Esophagus squamous epithelium (tissue), 5 donors: Measurements from ENCODE around the gene LYRM7. TPM values are rescaled to one million over a fixed set of nuclear protein-coding genes. Genes with fewer than 3 reads are reported as not detected.

ENCODE experiments used
- DNase-seq: peaks from one replicate; lab custom pipeline; 2025; lab: John Stamatoyannopoulos, UW
- H3K27ac ChIP-seq, 4 donors: fragments of 200-600 bp; sonication (generic); one replicate each; pipeline ENCODE4 v1.5.1; 2016 to 2019; ENCODE audit warnings: mild to moderate bottlenecking in 1 of 4
- H3K27me3 ChIP-seq, 4 donors: fragments of 200-600 bp; sonication (generic); 1 replicate in 3 of 4; 2 replicates in 1 of 4; pipeline versions ENCODE4 v1.5.1 to v1.6.0; 2017 to 2021; ENCODE audit warnings: antibody characterized with exemption in 1 of 4
- H3K36me3 ChIP-seq, 3 donors: fragments of 200-600 bp; sonication (generic); one replicate each; pipeline ENCODE4 v1.5.1; 2016 to 2019
- H3K4me1 ChIP-seq, 3 donors: fragments of 200-600 bp; sonication (generic); one replicate each; pipeline ENCODE4 v1.5.1; 2017 to 2019
- H3K4me3 ChIP-seq, 4 donors: fragments of 200-600 bp; sonication (generic); 1 replicate in 3 of 4; 2 replicates in 1 of 4; pipeline ENCODE4 v1.5.1; 2016 to 2019; ENCODE audit warnings: mild to moderate bottlenecking in 2 of 4, moderate library complexity in 1 of 4
- H3K9me3 ChIP-seq, 3 donors: fragments of 200-600 bp; sonication (generic); one replicate each; pipeline ENCODE4 v1.5.1; 2016 to 2019
- POLR2A ChIP-seq, 4 donors: fragments of 450-650 bp; IDR thresholded peaks; one replicate each; pipeline ENCODE4 v1.6.1; 2017; ENCODE audit warnings: antibody characterized with exemption in 4 of 4, mild to moderate bottlenecking in 4 of 4, moderate library complexity in 3 of 4
- WGBS, 2 donors: methylation state at CpG; one replicate each; pipeline ENCODE4 v1.1.5; 2018; 5-methylcytosine and 5-hydroxymethylcytosine counted together
- intact Hi-C: fragments of 100-400 bp; cut with DNase I; formaldehyde crosslinking; loops from one replicate; pipeline ENCODE4 v1.15.0; 2022
- total RNA-seq, 4 donors: library from RNA; depleted of rRNA; stranded (reverse); fragments of >200 nt; gene quantifications; one replicate each; pipeline ENCODE4 v1.1.0, GENCODE V29; 2016
- TF ChIP-seq, protein P1 (sequence below), 6 experiments: fragments of 450-650 bp in 4 of 6; fragments of 200-600 bp in 2 of 6; sonication (generic) in 2 of 6; IDR thresholded peaks; one replicate each; pipeline ENCODE4 v1.5.1; 2016 to 2019; ENCODE audit warnings: antibody characterized with exemption in 6 of 6, mild to moderate bottlenecking in 4 of 6, moderate library complexity in 4 of 6
- donor health status: DM: yes; HTN: yes; CAD: no.

The LYRM7 gene
- total RNA-seq, 4 donors from 2014 or later, result 4.1 to 9.3 (median 6.4) TPM

DNA sequence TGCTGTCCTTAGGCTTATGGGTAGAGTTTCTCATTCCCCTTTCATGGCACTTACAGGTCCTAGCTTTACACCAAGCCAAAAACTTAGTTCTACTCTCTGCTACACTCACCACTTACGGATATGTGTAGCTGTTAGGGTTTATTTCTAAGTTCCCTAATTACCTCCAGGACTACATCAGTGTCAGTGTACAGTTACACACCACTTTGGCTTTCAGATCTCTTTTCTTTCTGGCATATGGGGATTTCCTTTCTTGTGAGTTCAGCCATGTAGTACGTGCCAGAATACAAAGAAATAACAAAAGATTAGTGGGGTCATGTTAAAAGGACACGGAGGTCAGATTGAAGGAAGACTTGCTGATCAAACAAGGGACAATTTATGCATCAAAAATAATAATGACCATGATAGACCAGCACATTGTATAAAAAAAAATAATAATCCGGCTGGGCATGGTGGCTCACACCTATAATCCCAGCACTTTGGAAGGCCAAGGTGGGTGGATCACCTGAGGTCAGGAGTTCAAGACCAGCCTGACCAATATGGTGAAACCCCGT, 41.8 kb downstream of the LYRM7 start:
- H3K27ac ChIP-seq, result no peak overlapping the region
- intact Hi-C loops, result no loop called here
- H3K36me3 ChIP-seq, result no peaks in the 10 kb centered on the region
- no peak for DNase-seq
- no peak for TF ChIP-seq POLR2A (IDR thresholded peaks at IDR 0.05)
- TF ChIP-seq, protein P1, sequence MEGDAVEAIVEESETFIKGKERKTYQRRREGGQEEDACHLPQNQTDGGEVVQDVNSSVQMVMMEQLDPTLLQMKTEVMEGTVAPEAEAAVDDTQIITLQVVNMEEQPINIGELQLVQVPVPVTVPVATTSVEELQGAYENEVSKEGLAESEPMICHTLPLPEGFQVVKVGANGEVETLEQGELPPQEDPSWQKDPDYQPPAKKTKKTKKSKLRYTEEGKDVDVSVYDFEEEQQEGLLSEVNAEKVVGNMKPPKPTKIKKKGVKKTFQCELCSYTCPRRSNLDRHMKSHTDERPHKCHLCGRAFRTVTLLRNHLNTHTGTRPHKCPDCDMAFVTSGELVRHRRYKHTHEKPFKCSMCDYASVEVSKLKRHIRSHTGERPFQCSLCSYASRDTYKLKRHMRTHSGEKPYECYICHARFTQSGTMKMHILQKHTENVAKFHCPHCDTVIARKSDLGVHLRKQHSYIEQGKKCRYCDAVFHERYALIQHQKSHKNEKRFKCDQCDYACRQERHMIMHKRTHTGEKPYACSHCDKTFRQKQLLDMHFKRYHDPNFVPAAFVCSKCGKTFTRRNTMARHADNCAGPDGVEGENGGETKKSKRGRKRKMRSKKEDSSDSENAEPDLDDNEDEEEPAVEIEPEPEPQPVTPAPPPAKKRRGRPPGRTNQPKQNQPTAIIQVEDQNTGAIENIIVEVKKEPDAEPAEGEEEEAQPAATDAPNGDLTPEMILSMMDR (IDR thresholded peaks at IDR 0.05), result no peak
- H3K4me1 ChIP-seq, result peaks cover 0 to 5% (median 0%) of the 10 kb centered on the region in 3 donors
- no peaks in the 10 kb centered on the region for H3K27me3 ChIP-seq
- no peak overlapping the region for H3K4me3 ChIP-seq
- WGBS, 2 donors, result 70% methylated on average over 5 of the region's 5 CpGs
- H3K9me3 ChIP-seq, result no peaks in the 10 kb centered on the region

DNA sequence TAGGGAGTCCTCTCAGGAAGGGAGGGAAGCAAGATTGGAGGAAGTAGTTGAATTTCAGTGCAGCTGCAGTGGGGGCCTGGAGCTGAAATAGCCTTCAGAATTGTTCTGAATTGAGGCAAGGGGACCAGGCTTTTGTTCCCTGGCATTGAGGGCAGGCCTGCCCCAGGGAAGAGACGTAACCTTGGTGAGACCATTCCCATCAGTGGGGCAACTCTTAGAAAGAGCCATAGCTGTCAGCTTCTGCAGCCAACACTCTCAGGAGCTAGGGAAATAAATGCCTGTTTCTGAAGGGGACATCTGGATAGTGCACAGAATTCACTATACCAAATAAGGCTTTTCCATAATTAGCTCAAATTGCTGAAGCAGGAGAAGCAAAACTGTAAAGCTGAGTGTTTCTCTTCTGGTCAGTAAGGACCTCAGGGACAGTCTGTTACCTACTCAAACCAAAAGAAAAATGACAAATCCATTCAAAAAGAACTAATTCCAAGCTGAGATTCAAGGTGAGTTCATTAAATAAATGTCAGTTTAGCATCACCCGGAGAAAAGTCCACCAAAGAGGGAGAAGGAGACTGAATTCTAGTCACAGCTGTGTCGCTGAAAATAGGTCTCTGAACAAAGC, 44.0 kb downstream of the LYRM7 start:
- intact Hi-C loops, result no loop called here
- no peak overlapping the region for H3K4me3 ChIP-seq
- no peak for DNase-seq
- no peaks in the 10 kb centered on the region for H3K9me3 ChIP-seq
- 71 to 81% methylated on average over 3 of the region's 3 CpGs for WGBS, 2 donors
- no peaks in the 10 kb centered on the region for H3K27me3 ChIP-seq
- TF ChIP-seq, protein P1 (IDR thresholded peaks at IDR 0.05), result no peak
- TF ChIP-seq POLR2A (IDR thresholded peaks at IDR 0.05), result no peak
- H3K4me1 ChIP-seq, result peaks cover 0 to 3% (median 0%) of the 10 kb centered on the region in 3 donors
- no peak overlapping the region for H3K27ac ChIP-seq
- H3K36me3 ChIP-seq, result no peaks in the 10 kb centered on the region

DNA sequence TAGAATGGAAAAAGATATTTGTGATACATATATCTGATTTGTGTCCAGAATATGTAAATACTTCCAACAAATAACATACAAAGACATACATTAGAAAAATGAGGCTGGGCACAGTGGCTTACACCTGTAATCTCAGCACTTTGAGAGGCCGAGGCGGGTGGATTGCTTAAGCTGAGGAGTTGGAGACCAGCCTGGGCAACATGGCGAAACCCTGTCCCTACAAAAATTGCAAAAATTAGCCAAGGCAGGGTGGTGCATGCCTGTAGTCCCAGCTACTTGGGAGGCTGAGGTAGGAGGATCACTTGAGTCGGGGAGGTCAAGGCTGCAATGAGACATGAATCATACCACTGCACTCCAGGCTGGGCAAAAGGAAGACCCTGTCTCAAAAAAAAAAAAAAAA, 47.0 kb downstream of the LYRM7 start:
- no peaks in the 10 kb centered on the region for H3K27me3 ChIP-seq
- no peaks in the 10 kb centered on the region for H3K9me3 ChIP-seq
- intact Hi-C loops, result no loop called here
- no peaks in the 10 kb centered on the region for H3K36me3 ChIP-seq
- DNase-seq, result no peak
- no peak for TF ChIP-seq POLR2A (IDR thresholded peaks at IDR 0.05)
- TF ChIP-seq, protein P1 (IDR thresholded peaks at IDR 0.05), result no peak
- no peak overlapping the region for H3K4me3 ChIP-seq
- H3K27ac ChIP-seq, result no peak overlapping the region
- 79 to 86% methylated on average over 4 of the region's 4 CpGs for WGBS, 2 donors
- H3K4me1 ChIP-seq, result peaks cover 0 to 5% (median 0%) of the 10 kb centered on the region in 3 donors

DNA sequence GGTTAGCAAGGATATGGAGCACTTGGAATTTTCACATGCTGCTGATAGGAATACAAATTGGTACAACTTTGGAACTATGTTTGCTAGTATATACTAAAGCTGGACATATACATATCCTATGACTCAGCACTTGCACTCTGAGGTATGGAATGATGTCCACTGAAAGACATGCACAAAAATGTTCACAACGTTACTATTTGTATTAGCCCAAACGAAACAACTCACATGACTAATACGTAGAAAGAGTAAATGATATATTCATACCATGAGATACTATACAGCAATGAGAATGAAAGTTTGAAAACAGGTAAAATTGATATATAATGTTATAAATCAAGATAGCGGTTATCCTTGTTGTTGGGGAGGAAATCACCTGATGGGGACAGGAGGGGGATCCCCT, 47.6 kb downstream of the LYRM7 start:
- 55 to 69% methylated on average over 4 of the region's 4 CpGs for WGBS, 2 donors
- intact Hi-C loops, result no loop called here
- TF ChIP-seq POLR2A (IDR thresholded peaks at IDR 0.05), result no peak
- TF ChIP-seq, protein P1 (IDR thresholded peaks at IDR 0.05), result no peak
- no peak for DNase-seq
- Histone ChIP-seq H3K36me3 (no peaks in the 10 kb centered on the region), H3K27me3 (no peaks in the 10 kb centered on the region), H3K4me3 (no peak overlapping the region), H3K9me3 (no peaks in the 10 kb centered on the region), H3K27ac (no peak overlapping the region), H3K4me1 (peaks cover 0 to 5% (median 0%) of the 10 kb centered on the region in 3 donors)

DNA sequence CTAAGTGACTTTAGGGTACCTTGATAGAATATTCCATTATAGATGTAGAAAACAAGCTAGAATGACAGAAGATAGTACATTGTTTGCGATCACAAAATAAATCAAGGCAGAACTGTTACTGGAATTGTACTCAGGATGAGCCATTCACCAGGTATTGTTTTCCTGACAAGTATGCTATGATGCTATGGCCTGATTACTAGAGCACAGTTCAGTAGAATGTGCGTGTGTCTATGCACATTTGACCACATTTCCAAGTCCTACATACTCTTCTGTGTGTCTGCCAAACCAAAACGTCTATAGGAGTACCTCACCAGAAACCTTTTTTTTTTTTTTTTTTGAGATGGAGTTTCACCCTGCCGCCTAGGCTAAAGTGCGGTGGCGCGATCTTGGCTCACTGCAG, 49.8 kb downstream of the LYRM7 start:
- DNase-seq, result no peak
- 88% methylated on average over 4 to 7 of the region's 7 CpGs for WGBS, 2 donors
- peaks cover 0 to 5% (median 0%) of the 10 kb centered on the region in 3 donors for H3K4me1 ChIP-seq
- H3K4me3 ChIP-seq, result no peak overlapping the region
- intact Hi-C loops, result no loop called here
- no peaks in the 10 kb centered on the region for H3K27me3 ChIP-seq
- H3K27ac ChIP-seq, result no peak overlapping the region
- no peaks in the 10 kb centered on the region for H3K36me3 ChIP-seq
- TF ChIP-seq, protein P1 (IDR thresholded peaks at IDR 0.05), result no peak
- no peak for TF ChIP-seq POLR2A (IDR thresholded peaks at IDR 0.05)
- H3K9me3 ChIP-seq, result no peaks in the 10 kb centered on the region
